Calu3 (cell line): ENCODE data around the gene PBOV1. TPM values are rescaled to one million over a fixed set of nuclear protein-coding genes. Genes with fewer than 3 reads are reported as not detected.
"Not testable (repeated sequence)": the region's sequence is repeated elsewhere in the genome, so short reads cannot be mapped to it uniquely, and the experiment has no call there.

Source experiments
- BruUV-seq: library from RNA; stranded (reverse); fragments of 400-500 nt; replicated peaks from 2 replicates; lab custom pipeline; 2021; lab: Mats Ljungman, UMichigan
- CTCF ChIA-PET: fragments of 300-600 bp; sonication (Branson Sonifier 250); formaldehyde crosslinking; loops from one replicate; lab custom pipeline; 2022; ENCODE audit warnings: antibody characterized with exemption; lab: Charles Lee
- DNase-seq: peaks from one replicate; pipeline ENCODE4 v3.0.0; 2022
- H3K27ac Mint-ChIP-seq: one replicate; pipeline ENCODE4 v1.8.0; 2022; ENCODE audit warnings: mixed read lengths; ENCODE audit not compliant: unreplicated experiment
- H3K27me3 Mint-ChIP-seq: one replicate; pipeline ENCODE4 v1.8.0; 2022; ENCODE audit warnings: mixed read lengths; ENCODE audit not compliant: unreplicated experiment
- H3K36me3 Mint-ChIP-seq: one replicate; pipeline ENCODE4 v1.8.0; 2022; ENCODE audit warnings: mild to moderate bottlenecking, moderate library complexity, mixed read lengths; ENCODE audit not compliant: insufficient read depth, unreplicated experiment
- H3K4me1 Mint-ChIP-seq: one replicate; pipeline ENCODE4 v1.8.0; 2022; ENCODE audit warnings: mild to moderate bottlenecking, low read depth, mixed read lengths; ENCODE audit not compliant: unreplicated experiment
- H3K4me3 Mint-ChIP-seq: one replicate; pipeline ENCODE4 v1.8.0; 2022; ENCODE audit warnings: mild to moderate bottlenecking, low read depth, moderate library complexity, mixed read lengths; ENCODE audit not compliant: unreplicated experiment
- H3K9me3 Mint-ChIP-seq: one replicate; pipeline ENCODE4 v1.8.0; 2022; ENCODE audit warnings: low read depth, mixed read lengths; ENCODE audit not compliant: unreplicated experiment
- CTCF ChIP-seq: fragments of 200-600 bp; IDR thresholded peaks from one replicate; pipeline ENCODE4 v1.8.0; 2022; ENCODE audit warnings: antibody characterized with exemption; ENCODE audit not compliant: unreplicated experiment
- intact Hi-C: fragments of 100-400 bp; cut with micrococcal nuclease; formaldehyde crosslinking; loops from one replicate; pipeline ENCODE4 v1.10.0; 2022; ENCODE audit not compliant: unreplicated experiment
- total RNA-seq: library from RNA; stranded (reverse); gene quantifications from 2 replicates; pipeline ENCODE4 v1.2.3, GENCODE V29; 2022

PBOV1 gene
- total RNA-seq, 1 experiment from 2014 or later, result not detected

- Mint-ChIP-seq H3K27me3 (no peaks in the 10 kb centered on the region), H3K36me3 (no peaks in the 10 kb centered on the region), H3K9me3 (no peaks in the 10 kb centered on the region), H3K4me1 (no peaks in the 10 kb centered on the region), H3K27ac (no peak overlapping the region), H3K4me3 (no peak overlapping the region)
- intact Hi-C loops, result no loop called here
- no peak for TF ChIP-seq CTCF
- DNase-seq, result no peak
- CTCF ChIA-PET, result no interaction called here
- no TSS peak for BruUV-seq
Measured at GRCh38 chr6:138219398-138219797, 1.1 kb upstream of the PBOV1 start.

- no peak for TF ChIP-seq CTCF
- DNase-seq, result no peak
- Mint-ChIP-seq H3K27me3 (no peaks in the 10 kb centered on the region), H3K9me3 (no peaks in the 10 kb centered on the region), H3K36me3 (no peaks in the 10 kb centered on the region), H3K4me1 (no peaks in the 10 kb centered on the region), H3K27ac (no peak overlapping the region), H3K4me3 (no peak overlapping the region)
- intact Hi-C loops, result no loop called here
- CTCF ChIA-PET, result no interaction called here
- BruUV-seq, result no TSS peak
Measured at GRCh38 chr6:138215093-138215782, 3.1 kb downstream of the PBOV1 start.

- H3K4me1 Mint-ChIP-seq, H3K27me3 Mint-ChIP-seq, H3K36me3 Mint-ChIP-seq, H3K9me3 Mint-ChIP-seq, DNase-seq, CTCF ChIA-PET, BruUV-seq, H3K4me3 Mint-ChIP-seq, intact Hi-C loops, H3K27ac Mint-ChIP-seq: not testable (repeated sequence)
Measured at GRCh38 chr6:138212530-138212929, 5.8 kb downstream of the PBOV1 start.

GRCh38 chr6:138211601-138212000 is 6.7 kb downstream of the PBOV1 start:
- H3K4me3 Mint-ChIP-seq, result no peak overlapping the region

More at GRCh38 chr6:138211601-138212000, 6.7 kb downstream of the PBOV1 start:
- no TSS peak for BruUV-seq
- H3K27ac Mint-ChIP-seq, result no peak overlapping the region
- CTCF ChIA-PET, result interaction anchor here (1.6 kb wide), 1 partner anchor 96 kb away, joined by 4 read pairs; no protein-coding TSS in a partner anchor
- intact Hi-C loops, result no loop called here
- no peak for TF ChIP-seq CTCF
- no peaks in the 10 kb centered on the region for H3K4me1 Mint-ChIP-seq
- H3K27me3 Mint-ChIP-seq, result no peaks in the 10 kb centered on the region
- H3K36me3 Mint-ChIP-seq, result no peaks in the 10 kb centered on the region
- no peak for DNase-seq
- no peaks in the 10 kb centered on the region for H3K9me3 Mint-ChIP-seq
